H1 (cell line): Measurements from ENCODE around the gene MYOM1.

Experiments used
- POLR2A ChIP-seq, 2 experiments: IDR thresholded peaks; 1 replicate in 1 of 2; 2 replicates in 1 of 2; pipeline ENCODE4 v1.6.1; 2011; ENCODE audit warnings: low read depth in 2 of 2, low read length in 2 of 2, mild to moderate bottlenecking in 2 of 2; ENCODE audit errors: control extremely low read depth in 1 of 2
- TF ChIP-seq, protein P1 (sequence below), 3 experiments: IDR thresholded peaks; 1 replicate in 2 of 3; 2 replicates in 1 of 3; pipeline versions ENCODE4 v1.5.1 to v1.6.1; 2011; ENCODE audit warnings: low read length in 3 of 3, mild to moderate bottlenecking in 3 of 3, inconsistent platforms in 2 of 3, low read depth in 1 of 3, moderate library complexity in 1 of 3; ENCODE audit not compliant: insufficient read depth in 1 of 3; ENCODE audit errors: control extremely low read depth in 1 of 3

GRCh38 chr18:3238742-3239141 lies 19.0 kb upstream of the MYOM1 start:
- no peak for TF ChIP-seq POLR2A (IDR thresholded peaks at IDR 0.05; ENCODE audit: control extremely low read depth in 1 of 2, low read depth in 2 of 2, low read length in 2 of 2)
- TF ChIP-seq, protein P1, sequence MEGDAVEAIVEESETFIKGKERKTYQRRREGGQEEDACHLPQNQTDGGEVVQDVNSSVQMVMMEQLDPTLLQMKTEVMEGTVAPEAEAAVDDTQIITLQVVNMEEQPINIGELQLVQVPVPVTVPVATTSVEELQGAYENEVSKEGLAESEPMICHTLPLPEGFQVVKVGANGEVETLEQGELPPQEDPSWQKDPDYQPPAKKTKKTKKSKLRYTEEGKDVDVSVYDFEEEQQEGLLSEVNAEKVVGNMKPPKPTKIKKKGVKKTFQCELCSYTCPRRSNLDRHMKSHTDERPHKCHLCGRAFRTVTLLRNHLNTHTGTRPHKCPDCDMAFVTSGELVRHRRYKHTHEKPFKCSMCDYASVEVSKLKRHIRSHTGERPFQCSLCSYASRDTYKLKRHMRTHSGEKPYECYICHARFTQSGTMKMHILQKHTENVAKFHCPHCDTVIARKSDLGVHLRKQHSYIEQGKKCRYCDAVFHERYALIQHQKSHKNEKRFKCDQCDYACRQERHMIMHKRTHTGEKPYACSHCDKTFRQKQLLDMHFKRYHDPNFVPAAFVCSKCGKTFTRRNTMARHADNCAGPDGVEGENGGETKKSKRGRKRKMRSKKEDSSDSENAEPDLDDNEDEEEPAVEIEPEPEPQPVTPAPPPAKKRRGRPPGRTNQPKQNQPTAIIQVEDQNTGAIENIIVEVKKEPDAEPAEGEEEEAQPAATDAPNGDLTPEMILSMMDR (IDR thresholded peaks at IDR 0.05; ENCODE audit: control extremely low read depth in 1 of 3, insufficient read depth in 1 of 3, low read depth in 1 of 3, low read length in 3 of 3): no peak
